IPS-11a (cell line): ENCODE results near the gene AHR.
"Not testable (repeated sequence)": the region's sequence is repeated elsewhere in the genome, so short reads cannot be mapped to it uniquely, and the experiment has no call there.

ENCODE experiments used
- H3K4me3 ChIP-seq: one replicate; pipeline ENCODE4 v1.5.1; 2013; ENCODE audit warnings: low read depth, low read length, control low read depth

Gene AHR

GRCh38 chr7:17336168-17336567 lies 37.7 kb downstream of the AHR start:
- H3K4me3 ChIP-seq, result no peak overlapping the region

GRCh38 chr7:17339139-17339538 lies 40.7 kb downstream of the AHR start:
- H3K4me3 ChIP-seq, result no peak overlapping the region

GRCh38 chr7:17339952-17340351 lies 41.5 kb downstream of the AHR start:
- no peak overlapping the region for H3K4me3 ChIP-seq

- H3K4me3 ChIP-seq, result no peak overlapping the region
Measured at GRCh38 chr7:17340655-17341054, 42.2 kb downstream of the AHR start.

GRCh38 chr7:17342756-17343155 lies 44.3 kb downstream of the AHR start:
- H3K4me3 ChIP-seq, result no peak overlapping the region

- H3K4me3 ChIP-seq, result no peak overlapping the region
Measured at GRCh38 chr7:17347401-17347800, 48.9 kb downstream of the AHR start.

- not testable (repeated sequence) for H3K4me3 ChIP-seq
Measured at GRCh38 chr7:17348932-17349331, 50.5 kb downstream of the AHR start.

- not testable (repeated sequence) for H3K4me3 ChIP-seq
Measured at GRCh38 chr7:17350321-17350720, 51.9 kb downstream of the AHR start.

- H3K4me3 ChIP-seq, result not testable (repeated sequence)
Measured at GRCh38 chr7:17353650-17354419, 55.4 kb downstream of the AHR start.

GRCh38 chr7:17354473-17354872 lies 56.0 kb downstream of the AHR start:
- no peak overlapping the region for H3K4me3 ChIP-seq

- no peak overlapping the region for H3K4me3 ChIP-seq
Measured at GRCh38 chr7:17355050-17355449, 56.6 kb downstream of the AHR start.

GRCh38 chr7:17357952-17358351 lies 59.5 kb downstream of the AHR start:
- H3K4me3 ChIP-seq, result no peak overlapping the region

GRCh38 chr7:17359610-17360009 lies 61.2 kb downstream of the AHR start:
- H3K4me3 ChIP-seq, result no peak overlapping the region

GRCh38 chr7:17362439-17363105 lies 64.1 kb downstream of the AHR start:
- no peak overlapping the region for H3K4me3 ChIP-seq

- no peak overlapping the region for H3K4me3 ChIP-seq
Measured at GRCh38 chr7:17364671-17365070, 66.2 kb downstream of the AHR start.

- no peak overlapping the region for H3K4me3 ChIP-seq
Measured at GRCh38 chr7:17365775-17366174, 67.3 kb downstream of the AHR start.

- H3K4me3 ChIP-seq, result no peak overlapping the region
Measured at GRCh38 chr7:17367502-17367901, 69.0 kb downstream of the AHR start.

GRCh38 chr7:17368856-17369524 lies 70.5 kb downstream of the AHR start:
- no peak overlapping the region for H3K4me3 ChIP-seq

- no peak overlapping the region for H3K4me3 ChIP-seq
Measured at GRCh38 chr7:17369691-17370426, 71.4 kb downstream of the AHR start.

GRCh38 chr7:17370901-17371585 lies 72.6 kb downstream of the AHR start:
- H3K4me3 ChIP-seq, result no peak overlapping the region
